HepG2 (cell line): ENCODE measurements around the gene GCN1. TPM values are rescaled to one million over a fixed set of nuclear protein-coding genes. Genes with fewer than 3 reads are reported as not detected.

ENCODE experiments used
- ATAC-seq: fragments of 200-7000 bp; cut with Tn5 transposase; 3 replicates; pipeline ENCODE4 v1.9.1; 2020; ENCODE audit warnings: mild to moderate bottlenecking, moderate library complexity
- BruUV-seq: library from RNA; stranded (reverse); fragments of 400-500 nt; replicated peaks from 2 replicates; lab custom pipeline; 2021; lab: Mats Ljungman, UMichigan
- CTCF ChIA-PET: fragments of 300-600 bp; formaldehyde crosslinking; extraction: SDS; loops from one replicate; lab custom pipeline; 2021; ENCODE audit warnings: low total read pairs, inconsistent platforms, low intra/inter-chr PET ratio; lab: Yijun Ruan, JAX
- POLR2A ChIA-PET: fragments of 350-600 bp; sonication (Branson Sonifier 250); formaldehyde crosslinking; loops from one replicate; lab custom pipeline; 2020; ENCODE audit warnings: antibody characterized with exemption, inconsistent platforms; lab: Yijun Ruan, JAX
- DNase-seq: peaks from one replicate; pipeline ENCODE4 v3.0.0-alpha.2; 2015; ENCODE audit warnings: low spot score
- FAIRE-seq: peaks from 3 replicates; lab custom pipeline; 2011; peaks lifted over from hg19 to GRCh38; lab: Jason Lieb, UNC
- H2AFZ ChIP-seq: one replicate; pipeline ENCODE4 v1.6.1; 2011; ENCODE audit warnings: low read length, inconsistent platforms
- H3K27ac ChIP-seq: fragments of 300-600 bp; 3 replicates; pipeline ENCODE4 v1.8.0; 2011; ENCODE audit warnings: mixed run types, mild to moderate bottlenecking, mixed read lengths, low read length, inconsistent platforms; ENCODE audit not compliant: insufficient read depth; ENCODE audit errors: extremely low read length
- H3K27me3 ChIP-seq, 2 experiments: fragments of 200-600 bp in 1 of 2; 2 replicates in 1 of 2; 3 replicates in 1 of 2; pipeline versions ENCODE4 v1.6.0 to v1.8.0; 2011; ENCODE audit warnings: low read length in 2 of 2, mild to moderate bottlenecking in 2 of 2, moderate library complexity in 2 of 2, inconsistent platforms in 1 of 2; ENCODE audit not compliant: insufficient read depth in 2 of 2, control insufficient read depth in 1 of 2
- H3K36me3 ChIP-seq, 2 experiments: fragments of 200-600 bp in 1 of 2; replicated peaks in 1 of 2; 2 replicates in 1 of 2; 3 replicates in 1 of 2; pipeline versions ENCODE4 v1.5.1 to v1.8.0; 2011; ENCODE audit warnings: low read length in 2 of 2, inconsistent platforms in 1 of 2; ENCODE audit not compliant: insufficient read depth in 2 of 2, control insufficient read depth in 1 of 2
- H3K4me1 ChIP-seq: 2 replicates; pipeline ENCODE4 v1.5.1; 2012; ENCODE audit warnings: low read length, inconsistent platforms; ENCODE audit not compliant: insufficient read depth
- H3K4me2 ChIP-seq: 2 replicates; pipeline ENCODE4 v1.6.0; 2011; ENCODE audit warnings: low read depth, low read length, inconsistent platforms
- H3K4me3 ChIP-seq, 3 experiments: fragments of 200-600 bp in 1 of 3; sonication (generic), shearing (Covaris generic) in 1 of 3; replicated peaks in 1 of 3; 2 replicates each; pipeline ENCODE4 v1.5.1; 2011 to 2016; ENCODE audit warnings: low read length in 3 of 3, inconsistent platforms in 2 of 3, low read depth in 2 of 3, mild to moderate bottlenecking in 2 of 3, control low read depth in 1 of 3, mixed read lengths in 1 of 3; ENCODE audit not compliant: insufficient read depth in 1 of 3
- H3K79me2 ChIP-seq: one replicate; pipeline ENCODE4 v1.6.1; 2011; ENCODE audit warnings: low read length, inconsistent platforms; ENCODE audit not compliant: insufficient read depth
- H3K9ac ChIP-seq: 2 replicates; pipeline ENCODE4 v1.6.0; 2011; ENCODE audit warnings: mild to moderate bottlenecking, low read depth, low read length, inconsistent platforms; ENCODE audit not compliant: insufficient read depth
- H3K9me3 ChIP-seq: 2 replicates; pipeline ENCODE4 v1.5.1; 2012; ENCODE audit warnings: mild to moderate bottlenecking, low read length
- H4K20me1 ChIP-seq: 2 replicates; pipeline ENCODE4 v1.6.0; 2011; ENCODE audit warnings: inconsistent platforms, mild to moderate bottlenecking, low read length, moderate library complexity; ENCODE audit not compliant: insufficient read depth
- BRF2 ChIP-seq: sonication (generic); formaldehyde crosslinking; IDR thresholded peaks from 2 replicates; pipeline ENCODE4 v1.8.1; 2022; ENCODE audit warnings: mild to moderate bottlenecking, missing genetic modification reagents
- SAP130 ChIP-seq: IDR thresholded peaks from 2 replicates; pipeline ENCODE4 v1.6.1; 2016; ENCODE audit warnings: low read depth
- SMAD1 ChIP-seq: sonication (generic); formaldehyde crosslinking; IDR thresholded peaks from 2 replicates; pipeline ENCODE4 v1.4.0; 2020; ENCODE audit warnings: missing genetic modification reagents, low read depth, mild to moderate bottlenecking, borderline replicate concordance
- STAT5B ChIP-seq: sonication (generic); formaldehyde crosslinking; IDR thresholded peaks from 2 replicates; pipeline ENCODE4 v1.4.0; 2020; ENCODE audit warnings: missing genetic modification reagents
- ZBTB3 ChIP-seq: sonication (generic); formaldehyde crosslinking; IDR thresholded peaks from 2 replicates; pipeline ENCODE4 v1.4.0; 2020; ENCODE audit warnings: low read depth, mild to moderate bottlenecking, moderate library complexity, missing genetic modification reagents, borderline replicate concordance
- ZBTB42 ChIP-seq: sonication (generic); formaldehyde crosslinking; IDR thresholded peaks from 2 replicates; pipeline ENCODE4 v1.5.0; 2020; ENCODE audit warnings: mild to moderate bottlenecking, missing genetic modification reagents
- ZNF816 ChIP-seq: sonication (generic); formaldehyde crosslinking; IDR thresholded peaks from 2 replicates; pipeline ENCODE4 v1.8.0; 2022; ENCODE audit warnings: missing genetic modification reagents, mild to moderate bottlenecking, borderline replicate concordance
- WGBS: methylation state at CpG from one replicate; pipeline ENCODE4 v1.1.6; 2017; ENCODE audit warnings: low lambda C conversion rate; 5-methylcytosine and 5-hydroxymethylcytosine counted together
- in situ Hi-C: cut with HindIII; loops from 2 replicates; pipeline ENCODE4 v1.10.0; 2017; ENCODE audit warnings: low pct_unique_long_range_greater_than_20kb; ENCODE audit not compliant: extremely low pct_ligation_motif_present
- intact Hi-C: fragments of 100-400 bp; cut with micrococcal nuclease; formaldehyde crosslinking; loops from one replicate; pipeline ENCODE4 v1.10.0; 2022; ENCODE audit not compliant: unreplicated experiment
- polyA plus RNA-seq, 8 experiments: library from polyadenylated mRNA; depleted of rRNA in 3 of 8; stranded (reverse) in 7 of 8; unstranded in 1 of 8; fragments of >200 nt; fragmentation: Illumina TruSeq in 4 of 8; extraction: Trizol in 4 of 8; gene quantifications; 2 replicates each; pipeline versions ENCODE4 v1.2.1 to v1.2.3, GENCODE V29; 2011 to 2016; ENCODE audit warnings: low read depth in 4 of 8, missing spikeins in 1 of 8, mixed read lengths in 1 of 8; ENCODE audit not compliant: insufficient read depth in 1 of 8
- total RNA-seq, 5 experiments: library from RNA; depleted of rRNA; stranded (reverse); fragments of >200 nt; fragmentation: Illumina TruSeq; extraction: Trizol; gene quantifications; 2 replicates each; pipeline ENCODE4 v1.2.3, GENCODE V29; 2016; ENCODE audit warnings: low read depth in 1 of 5
- TF ChIP-seq, protein P1 (sequence below): sonication (generic); formaldehyde crosslinking; IDR thresholded peaks from 2 replicates; pipeline ENCODE4 v1.5.1; 2020; ENCODE audit warnings: mild to moderate bottlenecking, missing genetic modification reagents, borderline replicate concordance
- TF ChIP-seq, protein P2 (sequence below): IDR thresholded peaks from 2 replicates; pipeline ENCODE4 v1.4.0; 2020; ENCODE audit warnings: mild to moderate bottlenecking, missing genetic modification reagents
- TF ChIP-seq, protein P3 (sequence below): fragments of 450-650 bp; IDR thresholded peaks from 2 replicates; pipeline ENCODE4 v1.6.1; 2017; ENCODE audit warnings: mild to moderate bottlenecking

The GCN1 gene
- total and polyA plus RNA-seq, 2 of the 13 experiments (the other 11 are each of a cell fraction or from before 2014, with no cell fraction given): 58.2 to 83.0 TPM

DNA sequence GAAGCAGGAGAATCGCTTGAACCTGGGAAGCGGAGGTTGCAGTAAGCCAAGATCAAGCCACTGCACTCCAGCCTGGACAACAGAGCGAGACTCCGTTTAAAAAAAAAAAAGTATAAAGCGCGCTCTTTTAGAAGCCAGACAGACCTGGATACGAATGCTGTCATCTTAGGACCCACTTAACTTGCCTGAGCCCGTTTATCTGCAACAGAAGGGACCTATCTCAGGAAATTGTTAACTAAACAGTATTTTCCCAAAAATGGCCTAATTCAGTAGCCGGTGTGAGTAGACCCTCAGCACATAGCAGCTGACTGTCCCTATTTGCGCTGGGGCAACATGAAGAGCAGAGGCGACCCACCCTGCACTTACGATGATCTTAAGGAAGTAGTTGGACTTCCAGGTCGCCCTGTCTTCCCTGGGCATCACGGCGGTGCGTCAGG, 5.9 kb upstream of the GCN1 start:
- WGBS: 2% methylated on average over 16 of the region's 16 CpGs
- POLR2A ChIA-PET: interaction anchor here (0.9 to 7.9 kb wide), 22 partner anchors 8 to 117 kb away, joined by 3 to 378 read pairs (median 14); partner anchors contain the start of genes PXN, RAB35, RNU4-1 and RNU4-2
- no peak for TF ChIP-seq ZBTB3 (CRISPR knock-in tag)
- TF ChIP-seq, protein P1, sequence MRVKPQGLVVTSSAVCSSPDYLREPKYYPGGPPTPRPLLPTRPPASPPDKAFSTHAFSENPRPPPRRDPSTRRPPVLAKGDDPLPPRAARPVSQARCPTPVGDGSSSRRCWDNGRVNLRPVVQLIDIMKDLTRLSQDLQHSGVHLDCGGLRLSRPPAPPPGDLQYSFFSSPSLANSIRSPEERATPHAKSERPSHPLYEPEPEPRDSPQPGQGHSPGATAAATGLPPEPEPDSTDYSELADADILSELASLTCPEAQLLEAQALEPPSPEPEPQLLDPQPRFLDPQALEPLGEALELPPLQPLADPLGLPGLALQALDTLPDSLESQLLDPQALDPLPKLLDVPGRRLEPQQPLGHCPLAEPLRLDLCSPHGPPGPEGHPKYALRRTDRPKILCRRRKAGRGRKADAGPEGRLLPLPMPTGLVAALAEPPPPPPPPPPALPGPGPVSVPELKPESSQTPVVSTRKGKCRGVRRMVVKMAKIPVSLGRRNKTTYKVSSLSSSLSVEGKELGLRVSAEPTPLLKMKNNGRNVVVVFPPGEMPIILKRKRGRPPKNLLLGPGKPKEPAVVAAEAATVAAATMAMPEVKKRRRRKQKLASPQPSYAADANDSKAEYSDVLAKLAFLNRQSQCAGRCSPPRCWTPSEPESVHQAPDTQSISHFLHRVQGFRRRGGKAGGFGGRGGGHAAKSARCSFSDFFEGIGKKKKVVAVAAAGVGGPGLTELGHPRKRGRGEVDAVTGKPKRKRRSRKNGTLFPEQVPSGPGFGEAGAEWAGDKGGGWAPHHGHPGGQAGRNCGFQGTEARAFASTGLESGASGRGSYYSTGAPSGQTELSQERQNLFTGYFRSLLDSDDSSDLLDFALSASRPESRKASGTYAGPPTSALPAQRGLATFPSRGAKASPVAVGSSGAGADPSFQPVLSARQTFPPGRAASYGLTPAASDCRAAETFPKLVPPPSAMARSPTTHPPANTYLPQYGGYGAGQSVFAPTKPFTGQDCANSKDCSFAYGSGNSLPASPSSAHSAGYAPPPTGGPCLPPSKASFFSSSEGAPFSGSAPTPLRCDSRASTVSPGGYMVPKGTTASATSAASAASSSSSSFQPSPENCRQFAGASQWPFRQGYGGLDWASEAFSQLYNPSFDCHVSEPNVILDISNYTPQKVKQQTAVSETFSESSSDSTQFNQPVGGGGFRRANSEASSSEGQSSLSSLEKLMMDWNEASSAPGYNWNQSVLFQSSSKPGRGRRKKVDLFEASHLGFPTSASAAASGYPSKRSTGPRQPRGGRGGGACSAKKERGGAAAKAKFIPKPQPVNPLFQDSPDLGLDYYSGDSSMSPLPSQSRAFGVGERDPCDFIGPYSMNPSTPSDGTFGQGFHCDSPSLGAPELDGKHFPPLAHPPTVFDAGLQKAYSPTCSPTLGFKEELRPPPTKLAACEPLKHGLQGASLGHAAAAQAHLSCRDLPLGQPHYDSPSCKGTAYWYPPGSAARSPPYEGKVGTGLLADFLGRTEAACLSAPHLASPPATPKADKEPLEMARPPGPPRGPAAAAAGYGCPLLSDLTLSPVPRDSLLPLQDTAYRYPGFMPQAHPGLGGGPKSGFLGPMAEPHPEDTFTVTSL (CRISPR knock-in tag): no peak
- TF ChIP-seq STAT5B (CRISPR knock-in tag): no peak
- no peak for TF ChIP-seq SMAD1
- no peak for TF ChIP-seq BRF2 (CRISPR knock-in tag)
- TF ChIP-seq, protein P2, sequence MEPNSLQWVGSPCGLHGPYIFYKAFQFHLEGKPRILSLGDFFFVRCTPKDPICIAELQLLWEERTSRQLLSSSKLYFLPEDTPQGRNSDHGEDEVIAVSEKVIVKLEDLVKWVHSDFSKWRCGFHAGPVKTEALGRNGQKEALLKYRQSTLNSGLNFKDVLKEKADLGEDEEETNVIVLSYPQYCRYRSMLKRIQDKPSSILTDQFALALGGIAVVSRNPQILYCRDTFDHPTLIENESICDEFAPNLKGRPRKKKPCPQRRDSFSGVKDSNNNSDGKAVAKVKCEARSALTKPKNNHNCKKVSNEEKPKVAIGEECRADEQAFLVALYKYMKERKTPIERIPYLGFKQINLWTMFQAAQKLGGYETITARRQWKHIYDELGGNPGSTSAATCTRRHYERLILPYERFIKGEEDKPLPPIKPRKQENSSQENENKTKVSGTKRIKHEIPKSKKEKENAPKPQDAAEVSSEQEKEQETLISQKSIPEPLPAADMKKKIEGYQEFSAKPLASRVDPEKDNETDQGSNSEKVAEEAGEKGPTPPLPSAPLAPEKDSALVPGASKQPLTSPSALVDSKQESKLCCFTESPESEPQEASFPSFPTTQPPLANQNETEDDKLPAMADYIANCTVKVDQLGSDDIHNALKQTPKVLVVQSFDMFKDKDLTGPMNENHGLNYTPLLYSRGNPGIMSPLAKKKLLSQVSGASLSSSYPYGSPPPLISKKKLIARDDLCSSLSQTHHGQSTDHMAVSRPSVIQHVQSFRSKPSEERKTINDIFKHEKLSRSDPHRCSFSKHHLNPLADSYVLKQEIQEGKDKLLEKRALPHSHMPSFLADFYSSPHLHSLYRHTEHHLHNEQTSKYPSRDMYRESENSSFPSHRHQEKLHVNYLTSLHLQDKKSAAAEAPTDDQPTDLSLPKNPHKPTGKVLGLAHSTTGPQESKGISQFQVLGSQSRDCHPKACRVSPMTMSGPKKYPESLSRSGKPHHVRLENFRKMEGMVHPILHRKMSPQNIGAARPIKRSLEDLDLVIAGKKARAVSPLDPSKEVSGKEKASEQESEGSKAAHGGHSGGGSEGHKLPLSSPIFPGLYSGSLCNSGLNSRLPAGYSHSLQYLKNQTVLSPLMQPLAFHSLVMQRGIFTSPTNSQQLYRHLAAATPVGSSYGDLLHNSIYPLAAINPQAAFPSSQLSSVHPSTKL (CRISPR knock-in tag): no peak
- peak; percentile 12; the same call in 1 of the 2 replicates for TF ChIP-seq ZNF816 (CRISPR knock-in tag)
- TF ChIP-seq ZBTB42 (CRISPR knock-in tag): no peak
- TF ChIP-seq, protein P3, sequence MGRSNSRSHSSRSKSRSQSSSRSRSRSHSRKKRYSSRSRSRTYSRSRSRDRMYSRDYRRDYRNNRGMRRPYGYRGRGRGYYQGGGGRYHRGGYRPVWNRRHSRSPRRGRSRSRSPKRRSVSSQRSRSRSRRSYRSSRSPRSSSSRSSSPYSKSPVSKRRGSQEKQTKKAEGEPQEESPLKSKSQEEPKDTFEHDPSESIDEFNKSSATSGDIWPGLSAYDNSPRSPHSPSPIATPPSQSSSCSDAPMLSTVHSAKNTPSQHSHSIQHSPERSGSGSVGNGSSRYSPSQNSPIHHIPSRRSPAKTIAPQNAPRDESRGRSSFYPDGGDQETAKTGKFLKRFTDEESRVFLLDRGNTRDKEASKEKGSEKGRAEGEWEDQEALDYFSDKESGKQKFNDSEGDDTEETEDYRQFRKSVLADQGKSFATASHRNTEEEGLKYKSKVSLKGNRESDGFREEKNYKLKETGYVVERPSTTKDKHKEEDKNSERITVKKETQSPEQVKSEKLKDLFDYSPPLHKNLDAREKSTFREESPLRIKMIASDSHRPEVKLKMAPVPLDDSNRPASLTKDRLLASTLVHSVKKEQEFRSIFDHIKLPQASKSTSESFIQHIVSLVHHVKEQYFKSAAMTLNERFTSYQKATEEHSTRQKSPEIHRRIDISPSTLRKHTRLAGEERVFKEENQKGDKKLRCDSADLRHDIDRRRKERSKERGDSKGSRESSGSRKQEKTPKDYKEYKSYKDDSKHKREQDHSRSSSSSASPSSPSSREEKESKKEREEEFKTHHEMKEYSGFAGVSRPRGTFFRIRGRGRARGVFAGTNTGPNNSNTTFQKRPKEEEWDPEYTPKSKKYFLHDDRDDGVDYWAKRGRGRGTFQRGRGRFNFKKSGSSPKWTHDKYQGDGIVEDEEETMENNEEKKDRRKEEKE: no peak
- no peak for TF ChIP-seq SAP130 (CRISPR knock-in tag)

More for the DNA sequence above, 5.9 kb upstream of the GCN1 start:
- Histone ChIP-seq H3K9ac (peak overlapping the region; percentile 96), H3K4me1 (peaks cover 57% of the 10 kb centered on the region), H3K79me2 (peaks cover 35% of the 10 kb centered on the region), H4K20me1 (peaks cover 31% of the 10 kb centered on the region), H3K36me3 (peaks cover 4 to 38% of the 10 kb centered on the region in 2 experiments), H3K4me3 (peak overlapping the region; percentile 86 to 99 (median 99)), H3K27me3 (no peaks in the 10 kb centered on the region; a peak in 1 of 5 replicates), H3K9me3 (no peaks in the 10 kb centered on the region), H2AFZ (no peak overlapping the region), H3K27ac (peak overlapping the region; percentile 91), H3K4me2 (peak overlapping the region; percentile 95)
- BruUV-seq: TSS peak; percentile 66
- CTCF ChIA-PET: no interaction called here
- FAIRE-seq (no peak), ATAC-seq (no peak), DNase-seq (no peak)
- intact Hi-C loops: no loop called here
- in situ Hi-C loops: no loop called here
